Karpas-422 (cell line): ENCODE data around the gene GNAT3. TPM values are rescaled to one million over a fixed set of nuclear protein-coding genes. Genes with fewer than 3 reads are reported as not detected.

Source experiments
- DNase-seq: peaks from one replicate; pipeline ENCODE4 v3.0.0-alpha.2; 2015
- H2AFZ ChIP-seq: fragments of 200-600 bp; sonication (generic); 2 replicates; pipeline ENCODE4 v1.6.1; 2014; ENCODE audit warnings: antibody characterized with exemption, low read length, mixed read lengths
- H3K27ac ChIP-seq: fragments of 200-600 bp; sonication (generic); 2 replicates; pipeline ENCODE4 v1.5.1; 2014; ENCODE audit warnings: mild to moderate bottlenecking, low read length, moderate library complexity
- H3K27me3 ChIP-seq: fragments of 200-600 bp; sonication (generic); 2 replicates; pipeline ENCODE4 v1.6.1; 2014; ENCODE audit warnings: low read length, mixed read lengths
- H3K36me3 ChIP-seq: fragments of 200-600 bp; sonication (generic); 2 replicates; pipeline ENCODE4 v1.6.1; 2014; ENCODE audit warnings: low read length, mixed read lengths; ENCODE audit not compliant: insufficient read depth
- H3K4me1 ChIP-seq: fragments of 200-600 bp; sonication (generic); 2 replicates; pipeline ENCODE4 v1.6.1; 2014; ENCODE audit warnings: mild to moderate bottlenecking, low read length, mixed read lengths
- H3K4me2 ChIP-seq: fragments of 200-600 bp; sonication (generic); 2 replicates; pipeline ENCODE4 v1.6.1; 2014; ENCODE audit warnings: low read length, low read depth, mild to moderate bottlenecking; ENCODE audit not compliant: poor library complexity, severe bottlenecking
- H3K4me3 ChIP-seq: fragments of 200-600 bp; sonication (generic); 2 replicates; pipeline ENCODE4 v1.5.1; 2014; ENCODE audit warnings: mild to moderate bottlenecking, antibody characterized with exemption, low read length, mixed read lengths
- H3K79me2 ChIP-seq: fragments of 200-600 bp; sonication (generic); 2 replicates; pipeline ENCODE4 v1.6.1; 2014; ENCODE audit warnings: mild to moderate bottlenecking, low read length, mixed read lengths
- H3K9ac ChIP-seq: fragments of 200-600 bp; sonication (generic); 2 replicates; pipeline ENCODE4 v1.6.0; 2014; ENCODE audit warnings: low read length
- H3K9me2 ChIP-seq: fragments of 200-600 bp; sonication (generic), shearing (Covaris generic); replicated peaks from 2 replicates; pipeline ENCODE4 v1.6.0; 2014; ENCODE audit warnings: mild to moderate bottlenecking, low read length, moderate library complexity; ENCODE audit not compliant: insufficient read depth
- H3K9me3 ChIP-seq: fragments of 300-700, 200-600 bp; sonication (generic); 2 replicates; pipeline ENCODE4 v1.6.1; 2014; ENCODE audit warnings: low read length, mixed read lengths
- H4K20me1 ChIP-seq: fragments of 200-600 bp; sonication (generic); 2 replicates; pipeline ENCODE4 v1.6.1; 2014; ENCODE audit warnings: mild to moderate bottlenecking, antibody characterized with exemption, low read length, low read depth; ENCODE audit not compliant: insufficient read depth
- total RNA-seq: library from RNA; depleted of rRNA; stranded (reverse); fragments of >200 nt; shearing (Covaris generic); gene quantifications from 2 replicates; pipeline ENCODE4 v1.2.3, GENCODE V29; 2014; ENCODE audit warnings: low replicate concordance

GNAT3 gene
- total RNA-seq, 1 experiment from 2014 or later = 0.26 TPM

GRCh38 chr7:80467069-80467468 lies 44.8 kb downstream of the GNAT3 start:
- no peaks in the 10 kb centered on the region for H3K27me3 ChIP-seq
- H3K4me1 ChIP-seq = no peaks in the 10 kb centered on the region
- no peaks in the 10 kb centered on the region for H3K36me3 ChIP-seq
- H4K20me1 ChIP-seq = no peaks in the 10 kb centered on the region
- no peaks in the 10 kb centered on the region for H3K79me2 ChIP-seq
- no peak overlapping the region for H2AFZ ChIP-seq
- H3K9me2 ChIP-seq = no peaks in the 10 kb centered on the region; the same call in 1 of the 2 replicates
- H3K4me3 ChIP-seq = no peak overlapping the region
- DNase-seq = no peak
- H3K4me2 ChIP-seq = no peak overlapping the region
- no peak overlapping the region for H3K9ac ChIP-seq
- no peak overlapping the region for H3K27ac ChIP-seq
- H3K9me3 ChIP-seq = peaks cover 6% of the 10 kb centered on the region; the same call in 1 of the 2 replicates

DNA sequence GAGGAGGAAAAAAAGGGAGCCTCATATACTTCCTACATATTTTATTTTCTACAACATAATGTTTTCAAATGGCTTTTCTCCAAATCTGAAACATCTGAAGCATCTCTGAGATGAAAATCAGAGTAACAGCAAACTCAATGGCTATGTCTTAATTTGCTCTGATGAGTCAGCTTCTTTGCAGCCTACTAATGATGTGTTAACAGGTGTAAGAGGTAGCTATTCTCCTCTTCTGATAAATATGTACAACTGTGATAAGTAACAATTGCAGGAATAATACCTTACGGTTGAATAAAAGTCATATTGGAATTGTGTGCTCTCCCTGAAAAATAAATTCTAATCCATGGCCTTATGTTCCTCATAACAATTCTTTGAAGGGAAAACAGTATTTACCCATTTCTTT lies 45.2 kb downstream of the GNAT3 start:
- Histone ChIP-seq H3K9me3 (peaks cover 6% of the 10 kb centered on the region; the same call in 1 of the 2 replicates), H3K4me2 (no peak overlapping the region), H3K9ac (no peak overlapping the region), H3K36me3 (no peaks in the 10 kb centered on the region), H3K4me1 (no peaks in the 10 kb centered on the region), H3K79me2 (no peaks in the 10 kb centered on the region), H3K27ac (no peak overlapping the region), H2AFZ (no peak overlapping the region), H3K9me2 (no peaks in the 10 kb centered on the region; the same call in 1 of the 2 replicates), H3K27me3 (no peaks in the 10 kb centered on the region), H3K4me3 (no peak overlapping the region), H4K20me1 (no peaks in the 10 kb centered on the region)
- DNase-seq = no peak

DNA sequence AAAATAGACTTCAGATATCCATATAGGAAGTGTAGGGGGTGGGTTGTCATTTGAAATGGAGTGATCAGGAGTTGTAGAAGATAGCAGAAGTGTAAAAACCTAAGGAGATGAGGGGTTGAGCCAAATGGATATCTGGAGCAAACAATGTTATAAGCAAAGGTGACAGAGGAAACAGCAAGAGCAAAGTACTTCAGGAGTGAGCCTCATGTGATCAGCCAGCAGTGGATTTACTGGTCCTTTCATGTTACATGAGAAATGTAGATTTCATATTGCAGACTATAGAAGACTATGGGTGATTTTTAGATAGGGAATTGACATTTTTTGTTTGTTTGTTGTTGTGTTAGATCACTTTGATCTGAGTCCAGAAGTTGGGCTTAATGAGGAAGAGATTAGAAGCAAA lies 47.7 kb downstream of the GNAT3 start:
- no peak overlapping the region for H3K4me2 ChIP-seq
- H3K4me1 ChIP-seq = no peaks in the 10 kb centered on the region
- no peak overlapping the region for H3K27ac ChIP-seq
- no peak overlapping the region for H3K4me3 ChIP-seq
- no peaks in the 10 kb centered on the region for H3K79me2 ChIP-seq
- no peaks in the 10 kb centered on the region for H3K36me3 ChIP-seq
- H4K20me1 ChIP-seq = no peaks in the 10 kb centered on the region
- DNase-seq = no peak
- no peak overlapping the region for H3K9ac ChIP-seq
- peaks cover 4% of the 10 kb centered on the region; the same call in 1 of the 2 replicates for H3K9me3 ChIP-seq
- no peaks in the 10 kb centered on the region for H3K27me3 ChIP-seq
- H2AFZ ChIP-seq = no peak overlapping the region
- no peaks in the 10 kb centered on the region; the same call in 1 of the 2 replicates for H3K9me2 ChIP-seq

DNA sequence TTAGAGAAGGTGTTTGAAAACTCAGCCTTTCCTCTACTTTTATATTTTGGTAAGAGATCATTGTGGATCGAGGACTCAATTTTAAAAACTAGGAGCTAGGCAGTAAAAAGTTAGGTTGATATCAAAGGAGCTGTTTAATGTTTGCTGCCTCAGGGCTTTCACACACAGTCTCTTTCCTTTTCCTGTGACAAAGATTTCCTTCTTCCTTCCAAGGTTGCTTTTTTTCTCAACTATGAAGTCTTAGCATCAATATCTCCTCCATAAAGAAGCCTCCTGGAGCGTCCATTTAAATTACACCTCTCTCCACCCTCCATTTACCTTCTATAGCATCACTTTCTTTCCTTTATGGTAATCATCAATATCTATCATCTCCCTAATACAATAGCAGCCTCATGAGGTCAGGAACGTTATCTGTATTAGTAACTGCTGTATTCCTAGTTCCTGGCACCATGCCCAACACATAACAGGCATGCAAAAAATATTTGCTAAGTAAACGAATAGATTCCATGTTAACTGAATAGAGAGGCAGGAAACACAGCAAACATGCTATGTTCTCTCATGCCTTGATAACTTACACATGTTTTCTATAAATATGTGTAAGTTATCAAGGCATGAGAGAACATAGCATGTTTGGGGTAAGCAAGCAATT lies 48.5 kb downstream of the GNAT3 start:
- Histone ChIP-seq H3K4me1 (no peaks in the 10 kb centered on the region), H3K79me2 (no peaks in the 10 kb centered on the region), H3K4me2 (no peak overlapping the region), H3K9me2 (no peaks in the 10 kb centered on the region; the same call in 1 of the 2 replicates), H3K4me3 (no peak overlapping the region), H3K9ac (no peak overlapping the region), H3K36me3 (no peaks in the 10 kb centered on the region), H3K9me3 (no peaks in the 10 kb centered on the region; the same call in 1 of the 2 replicates), H4K20me1 (no peaks in the 10 kb centered on the region), H3K27ac (no peak overlapping the region), H3K27me3 (no peaks in the 10 kb centered on the region), H2AFZ (no peak overlapping the region)
- DNase-seq = no peak

DNA sequence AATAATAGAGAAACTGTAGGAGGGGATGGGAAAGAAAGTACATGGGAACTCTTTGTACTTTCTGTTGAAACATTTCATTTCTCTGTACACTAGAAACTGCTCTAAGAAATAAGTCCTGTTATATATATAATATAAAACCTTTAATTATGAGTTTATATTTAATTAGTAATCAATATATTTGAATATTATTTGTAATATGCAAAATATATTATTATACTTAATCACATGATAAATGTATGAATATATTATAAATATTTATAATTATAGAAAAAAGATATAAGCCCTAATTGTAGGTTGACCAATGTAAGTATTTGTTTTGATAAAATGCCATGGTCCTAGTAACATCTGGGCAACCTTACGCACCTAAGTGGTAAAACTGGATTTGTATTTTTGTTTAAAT lies 51.0 kb downstream of the GNAT3 start:
- Histone ChIP-seq H3K27me3 (no peaks in the 10 kb centered on the region), H3K79me2 (no peaks in the 10 kb centered on the region), H3K4me1 (no peaks in the 10 kb centered on the region), H4K20me1 (no peaks in the 10 kb centered on the region), H3K36me3 (no peaks in the 10 kb centered on the region), H3K9ac (no peak overlapping the region), H3K4me3 (no peak overlapping the region), H3K9me3 (no peaks in the 10 kb centered on the region; the same call in 1 of the 2 replicates), H2AFZ (no peak overlapping the region), H3K9me2 (no peaks in the 10 kb centered on the region; the same call in 1 of the 2 replicates), H3K4me2 (no peak overlapping the region), H3K27ac (no peak overlapping the region)
- no peak for DNase-seq

GRCh38 chr7:80459776-80460510 lies 51.9 kb downstream of the GNAT3 start:
- Histone ChIP-seq H3K27me3 (no peaks in the 10 kb centered on the region), H3K4me3 (no peak overlapping the region), H2AFZ (no peak overlapping the region), H3K79me2 (no peaks in the 10 kb centered on the region), H3K4me1 (no peaks in the 10 kb centered on the region), H3K27ac (no peak overlapping the region), H3K36me3 (no peaks in the 10 kb centered on the region), H3K9ac (no peak overlapping the region), H4K20me1 (no peaks in the 10 kb centered on the region), H3K9me2 (no peaks in the 10 kb centered on the region; the same call in 1 of the 2 replicates), H3K4me2 (no peak overlapping the region), H3K9me3 (no peaks in the 10 kb centered on the region; the same call in 1 of the 2 replicates)
- no peak for DNase-seq

DNA sequence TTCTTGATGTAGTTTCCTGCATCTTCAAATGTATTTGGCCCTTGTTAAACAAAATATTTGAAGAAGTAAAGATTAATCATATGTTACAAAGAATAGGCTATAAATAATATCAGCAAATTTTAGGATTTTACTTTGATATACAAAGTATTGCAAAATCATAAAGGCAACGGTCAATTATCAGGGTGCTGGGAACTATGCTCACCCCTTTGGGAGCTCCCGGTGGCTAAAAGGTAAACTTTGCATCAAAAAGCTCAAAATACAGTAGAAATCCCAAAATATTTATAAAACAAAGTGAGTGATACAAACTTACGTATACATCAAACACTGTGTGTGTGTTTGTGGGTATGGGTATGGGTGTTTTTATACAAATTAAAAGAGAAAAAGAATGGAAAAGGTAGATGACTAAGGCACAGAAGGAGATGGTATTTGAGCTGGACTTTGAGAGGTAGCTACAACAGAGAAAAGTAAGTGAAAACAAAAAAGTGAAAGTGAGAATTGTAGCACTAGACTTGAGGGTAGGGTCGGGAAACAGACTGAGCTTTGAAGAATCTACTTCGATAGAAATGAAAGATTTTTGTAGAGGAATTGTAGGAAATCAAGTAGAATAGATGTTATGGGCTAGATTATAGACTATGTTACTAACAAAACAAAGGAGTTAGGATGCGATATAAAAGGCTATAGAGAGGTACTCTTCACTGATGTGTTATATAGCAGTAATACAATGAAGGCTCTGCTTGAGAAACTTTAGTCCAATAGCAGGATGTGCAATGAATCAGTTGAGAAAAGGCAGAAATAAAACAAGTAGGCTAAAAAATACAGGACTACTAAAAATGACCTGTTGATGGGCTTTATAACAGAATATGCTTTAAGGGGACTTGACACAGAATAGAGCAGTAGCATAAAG lies 52.8 kb downstream of the GNAT3 start:
- no peaks in the 10 kb centered on the region for H4K20me1 ChIP-seq
- no peaks in the 10 kb centered on the region for H3K4me1 ChIP-seq
- H3K4me2 ChIP-seq = no peak overlapping the region
- H3K9me2 ChIP-seq = no peaks in the 10 kb centered on the region; the same call in 1 of the 2 replicates
- H3K9ac ChIP-seq = no peak overlapping the region
- H3K27me3 ChIP-seq = no peaks in the 10 kb centered on the region
- no peak for DNase-seq
- H3K79me2 ChIP-seq = no peaks in the 10 kb centered on the region
- H3K27ac ChIP-seq = no peak overlapping the region
- no peaks in the 10 kb centered on the region for H3K36me3 ChIP-seq
- no peak overlapping the region for H2AFZ ChIP-seq
- H3K4me3 ChIP-seq = no peak overlapping the region
- H3K9me3 ChIP-seq = no peaks in the 10 kb centered on the region; the same call in 1 of the 2 replicates
